Osteocyte (in vitro differentiated cells): ENCODE measurements around the gene PELI2. TPM values are rescaled to one million over a fixed set of nuclear protein-coding genes. Genes with fewer than 3 reads are reported as not detected.

Experiments used
- DNase-seq: peaks from one replicate; pipeline ENCODE4 v3.0.0; 2021; ENCODE audit warnings: mixed read lengths; ENCODE audit not compliant: unreplicated experiment; ENCODE audit errors: extremely low spot score
- H3K27ac Mint-ChIP-seq: one replicate; pipeline ENCODE4 v1.8.0; 2021; ENCODE audit warnings: mild to moderate bottlenecking, mixed read lengths; ENCODE audit not compliant: unreplicated experiment
- H3K27me3 Mint-ChIP-seq: one replicate; pipeline ENCODE4 v1.8.0; 2021; ENCODE audit warnings: mixed read lengths; ENCODE audit not compliant: unreplicated experiment
- H3K36me3 Mint-ChIP-seq: one replicate; pipeline ENCODE4 v1.8.0; 2021; ENCODE audit warnings: mixed read lengths; ENCODE audit not compliant: unreplicated experiment
- H3K4me1 Mint-ChIP-seq: one replicate; pipeline ENCODE4 v1.8.0; 2021; ENCODE audit warnings: mixed read lengths; ENCODE audit not compliant: unreplicated experiment
- H3K4me3 Mint-ChIP-seq: one replicate; pipeline ENCODE4 v1.8.0; 2021; ENCODE audit warnings: mild to moderate bottlenecking, moderate library complexity, mixed read lengths; ENCODE audit not compliant: unreplicated experiment
- H3K9me3 Mint-ChIP-seq: one replicate; pipeline ENCODE4 v1.8.0; 2021; ENCODE audit warnings: mixed read lengths; ENCODE audit not compliant: unreplicated experiment
- total RNA-seq: library from RNA; stranded (reverse); gene quantifications from 2 replicates; pipeline ENCODE4 v1.2.1, GENCODE V29; 2021
- TF ChIP-seq, protein P1 (sequence below): fragments of 200-600 bp; sonication (generic); IDR thresholded peaks from 2 replicates; pipeline ENCODE4 v1.5.0; 2021; ENCODE audit warnings: antibody characterized with exemption, mild to moderate bottlenecking, moderate library complexity

Gene PELI2
- total RNA-seq, 1 donor from 2014 or later: 15.0 TPM

DNA sequence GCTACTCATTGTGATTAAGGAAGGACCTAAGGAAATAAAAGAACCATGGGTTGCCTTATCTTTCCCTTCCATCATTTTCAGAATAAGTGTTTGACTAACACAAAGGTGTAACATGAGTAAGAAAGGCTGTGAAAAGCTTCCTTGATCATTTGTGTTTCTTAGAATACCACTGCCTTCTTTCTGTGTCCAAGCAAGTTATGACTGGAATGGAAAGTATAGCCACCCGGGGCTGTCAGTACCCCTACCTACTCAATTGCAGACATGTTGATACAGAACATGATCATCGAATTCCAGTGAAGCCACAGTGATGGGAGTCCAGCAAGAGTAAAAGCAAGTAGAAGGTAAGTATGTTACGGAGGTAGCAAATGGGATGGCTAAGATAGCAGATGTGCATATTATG is 209.8 kb downstream of the PELI2 start:
- Mint-ChIP-seq H3K27me3 (no peaks in the 10 kb centered on the region), H3K4me3 (no peak overlapping the region), H3K27ac (no peak overlapping the region), H3K36me3 (no peaks in the 10 kb centered on the region), H3K4me1 (peaks cover 3% of the 10 kb centered on the region), H3K9me3 (no peaks in the 10 kb centered on the region)
- TF ChIP-seq, protein P1, sequence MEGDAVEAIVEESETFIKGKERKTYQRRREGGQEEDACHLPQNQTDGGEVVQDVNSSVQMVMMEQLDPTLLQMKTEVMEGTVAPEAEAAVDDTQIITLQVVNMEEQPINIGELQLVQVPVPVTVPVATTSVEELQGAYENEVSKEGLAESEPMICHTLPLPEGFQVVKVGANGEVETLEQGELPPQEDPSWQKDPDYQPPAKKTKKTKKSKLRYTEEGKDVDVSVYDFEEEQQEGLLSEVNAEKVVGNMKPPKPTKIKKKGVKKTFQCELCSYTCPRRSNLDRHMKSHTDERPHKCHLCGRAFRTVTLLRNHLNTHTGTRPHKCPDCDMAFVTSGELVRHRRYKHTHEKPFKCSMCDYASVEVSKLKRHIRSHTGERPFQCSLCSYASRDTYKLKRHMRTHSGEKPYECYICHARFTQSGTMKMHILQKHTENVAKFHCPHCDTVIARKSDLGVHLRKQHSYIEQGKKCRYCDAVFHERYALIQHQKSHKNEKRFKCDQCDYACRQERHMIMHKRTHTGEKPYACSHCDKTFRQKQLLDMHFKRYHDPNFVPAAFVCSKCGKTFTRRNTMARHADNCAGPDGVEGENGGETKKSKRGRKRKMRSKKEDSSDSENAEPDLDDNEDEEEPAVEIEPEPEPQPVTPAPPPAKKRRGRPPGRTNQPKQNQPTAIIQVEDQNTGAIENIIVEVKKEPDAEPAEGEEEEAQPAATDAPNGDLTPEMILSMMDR: no peak
- no peak for DNase-seq

DNA sequence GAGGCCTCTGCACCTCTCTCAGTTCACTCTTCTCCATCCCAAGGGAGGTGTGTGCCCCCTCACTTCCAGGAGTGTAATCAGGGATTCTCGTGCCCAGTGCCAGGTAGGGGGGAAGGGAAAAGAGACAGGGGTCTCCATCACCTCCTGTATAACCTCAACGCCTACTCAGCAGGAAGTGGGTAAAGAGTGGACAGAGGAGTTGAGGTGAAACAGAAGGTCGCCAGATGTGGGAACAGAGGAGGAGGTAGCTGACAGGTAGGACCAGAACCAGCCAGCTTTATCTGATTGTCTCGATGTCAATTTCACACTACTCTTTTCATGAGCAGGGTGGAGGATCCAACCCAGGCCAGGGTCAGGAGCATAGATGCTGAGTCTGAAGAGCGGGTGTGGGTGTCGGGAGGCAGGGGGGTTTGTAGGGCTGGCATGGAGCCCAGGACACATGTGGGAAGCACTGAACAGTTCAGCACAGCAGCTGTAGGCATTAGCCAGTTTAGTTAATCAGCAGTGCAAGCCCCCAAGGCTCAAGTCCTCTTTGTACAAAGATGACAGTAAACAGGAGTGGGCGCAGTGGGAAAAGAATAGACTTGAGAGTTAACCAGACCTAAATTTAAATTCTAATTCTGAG is 213.5 kb downstream of the PELI2 start:
- no peak for DNase-seq
- H3K27ac Mint-ChIP-seq: no peak overlapping the region
- no peaks in the 10 kb centered on the region for H3K27me3 Mint-ChIP-seq
- TF ChIP-seq, protein P1: no peak
- H3K36me3 Mint-ChIP-seq: no peaks in the 10 kb centered on the region
- H3K4me3 Mint-ChIP-seq: no peak overlapping the region
- peaks cover 17% of the 10 kb centered on the region for H3K4me1 Mint-ChIP-seq
- no peaks in the 10 kb centered on the region for H3K9me3 Mint-ChIP-seq

DNA sequence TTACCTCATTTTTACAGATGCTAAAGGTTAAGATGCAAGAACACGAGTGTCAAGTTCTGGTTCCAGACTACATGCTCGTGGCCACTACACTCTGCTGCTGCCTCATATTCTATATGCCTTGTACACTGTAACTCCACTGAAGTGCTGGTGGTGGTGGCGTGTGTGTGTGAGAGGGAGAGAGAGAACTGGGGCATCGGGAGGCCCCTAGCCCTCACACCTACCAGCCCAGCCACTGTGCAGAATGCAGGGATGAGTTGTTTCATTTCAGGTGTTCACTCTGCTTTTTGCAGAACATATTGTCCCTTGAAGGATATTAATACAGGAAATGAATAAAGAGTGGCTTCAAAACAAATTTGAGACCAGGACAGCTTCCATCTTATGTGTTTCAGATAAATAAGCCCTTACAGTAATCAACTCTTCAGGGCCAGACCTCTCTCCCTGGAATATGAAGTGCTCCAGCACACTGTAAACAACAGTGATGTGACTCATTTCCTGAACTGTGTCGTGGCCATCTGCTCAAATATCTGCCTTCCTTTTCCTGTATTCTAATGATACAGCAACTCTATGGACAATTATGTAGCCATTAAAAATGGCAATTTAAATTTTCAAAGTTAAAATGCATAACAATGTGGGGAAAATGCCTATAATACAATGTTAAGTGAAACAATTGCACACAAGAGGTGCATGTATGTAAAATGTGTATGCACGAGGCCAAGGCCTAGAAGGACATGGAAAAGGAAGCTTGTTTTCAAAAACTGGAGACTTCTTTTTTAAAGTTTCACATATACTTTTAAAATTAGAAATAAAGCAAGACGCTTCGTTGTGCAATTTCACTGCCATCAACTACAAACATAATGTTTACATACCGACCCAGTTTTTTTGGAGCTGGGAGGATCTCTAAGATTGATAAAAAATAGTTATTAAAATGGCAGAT is 215.4 kb downstream of the PELI2 start:
- Mint-ChIP-seq H3K36me3 (no peaks in the 10 kb centered on the region), H3K27ac (peak overlapping the region; percentile 69), H3K4me3 (no peak overlapping the region), H3K27me3 (no peaks in the 10 kb centered on the region), H3K4me1 (peaks cover 15% of the 10 kb centered on the region), H3K9me3 (no peaks in the 10 kb centered on the region)
- TF ChIP-seq, protein P1: no peak
- DNase-seq: no peak

DNA sequence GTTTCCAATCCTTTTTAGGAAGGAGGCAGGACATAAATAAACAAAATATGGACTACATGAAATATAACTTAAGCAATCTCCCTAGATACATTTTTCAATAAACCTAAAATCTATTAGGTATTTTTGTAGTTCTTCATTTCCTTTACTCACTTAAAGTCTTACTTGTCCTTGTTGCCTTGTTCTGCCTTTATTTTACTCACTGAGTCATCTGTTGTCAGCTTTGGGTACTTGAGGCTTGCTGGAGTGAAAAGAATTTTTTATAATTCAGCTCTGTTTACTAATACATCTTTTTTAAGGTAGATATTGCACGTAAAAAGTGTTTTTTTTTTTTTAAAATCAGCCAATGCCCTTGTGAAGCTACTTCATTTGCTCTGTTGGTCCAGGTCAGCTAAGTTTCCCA is 216.2 kb downstream of the PELI2 start:
- DNase-seq: no peak
- H3K4me1 Mint-ChIP-seq: peaks cover 17% of the 10 kb centered on the region
- no peaks in the 10 kb centered on the region for H3K36me3 Mint-ChIP-seq
- H3K4me3 Mint-ChIP-seq: no peak overlapping the region
- H3K9me3 Mint-ChIP-seq: no peaks in the 10 kb centered on the region
- no peaks in the 10 kb centered on the region for H3K27me3 Mint-ChIP-seq
- H3K27ac Mint-ChIP-seq: no peak overlapping the region
- TF ChIP-seq, protein P1: no peak

DNA sequence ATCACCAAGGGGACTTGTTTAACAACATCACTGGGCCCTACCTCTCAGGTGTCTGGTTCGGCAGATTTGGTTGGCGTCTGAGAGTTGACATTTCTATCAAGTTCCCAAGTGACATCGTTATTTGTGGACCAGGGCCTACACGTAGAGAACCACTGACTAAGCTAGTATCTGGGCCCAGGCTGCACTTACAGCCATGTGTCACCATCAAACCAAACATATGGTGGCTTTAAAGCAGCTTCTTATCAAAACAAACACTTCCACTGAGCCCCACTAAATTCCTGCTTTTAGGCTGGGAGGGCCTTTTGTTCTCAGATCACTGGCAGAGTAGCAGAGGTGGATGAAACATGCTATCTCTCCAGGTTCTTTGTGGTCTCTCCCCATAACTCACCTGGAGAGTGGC is 220.5 kb downstream of the PELI2 start:
- Mint-ChIP-seq H3K4me1 (peaks cover 29% of the 10 kb centered on the region), H3K9me3 (no peaks in the 10 kb centered on the region), H3K4me3 (no peak overlapping the region), H3K27ac (no peak overlapping the region), H3K36me3 (no peaks in the 10 kb centered on the region), H3K27me3 (no peaks in the 10 kb centered on the region)
- DNase-seq: no peak
- TF ChIP-seq, protein P1: no peak
